HG03460 (cell line): ENCODE data around the gene SLC6A13.
"Not testable (repeated sequence)": the region's sequence is repeated elsewhere in the genome, so short reads cannot be mapped to it uniquely, and the experiment has no call there.

Source experiments
- ATAC-seq: cut with Tn5 transposase; IDR thresholded peaks from one replicate; pipeline ENCODE4 v1.9.1; 2021; ENCODE audit not compliant: unreplicated experiment

Gene SLC6A13

DNA sequence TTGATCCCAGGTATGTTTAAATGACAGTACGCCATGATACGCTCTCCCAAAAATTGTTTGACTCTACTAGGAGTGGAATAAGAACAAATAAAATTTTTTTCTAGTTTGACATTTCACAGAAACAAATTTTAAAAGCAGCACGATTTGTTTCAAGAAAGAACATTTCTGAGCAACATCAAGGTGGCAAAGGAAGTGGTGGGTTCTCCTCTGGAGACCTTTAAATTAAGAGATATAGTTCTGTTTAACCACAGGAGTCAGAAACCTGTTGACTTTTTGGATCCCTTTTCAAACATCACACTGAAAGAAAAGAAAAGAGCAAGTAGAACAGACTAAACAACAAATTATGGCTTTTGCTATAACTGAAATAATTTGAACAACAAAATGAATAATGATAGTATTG, 2.5 kb upstream of the SLC6A13 start:
- no peak for ATAC-seq

DNA sequence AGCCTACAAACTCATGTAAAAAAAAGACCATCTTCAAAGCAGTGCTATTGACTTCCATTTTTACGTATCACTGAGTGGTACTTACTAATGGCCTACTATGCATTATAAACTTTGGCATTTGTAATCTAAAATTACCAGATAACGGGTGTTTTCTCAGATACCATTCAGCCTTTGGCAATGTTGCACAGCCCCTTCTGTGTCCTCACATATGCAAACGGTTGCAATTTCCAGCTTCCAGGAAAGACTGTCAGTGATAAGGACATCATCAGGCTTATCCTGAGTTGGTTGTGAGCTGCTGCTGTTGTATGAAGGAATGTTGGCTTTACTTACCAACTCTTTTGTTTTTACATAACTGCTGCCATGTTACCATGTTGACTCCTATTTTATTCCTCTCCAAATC, 1.6 kb upstream of the SLC6A13 start:
- ATAC-seq, result no peak

DNA sequence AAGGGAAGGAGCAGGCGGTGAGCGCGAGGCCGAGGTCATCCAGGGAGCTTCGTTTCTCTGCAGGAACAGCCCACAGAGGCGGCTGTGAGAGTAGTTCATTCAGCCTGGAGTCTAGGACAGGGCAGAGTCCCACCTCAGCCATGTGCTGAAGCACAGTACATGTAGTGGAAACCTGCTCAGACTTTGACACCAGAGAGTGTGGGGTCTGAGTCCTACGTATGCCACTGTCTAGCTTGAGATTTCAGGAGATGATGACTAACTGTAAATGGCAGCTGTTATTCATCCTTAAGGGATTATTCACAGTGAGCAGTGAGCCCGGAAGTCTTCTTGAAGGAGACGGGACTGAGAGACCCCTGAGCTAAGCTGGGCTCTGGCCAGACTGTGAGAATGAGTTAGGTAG, 938 bp upstream of the SLC6A13 start:
- ATAC-seq, result no peak

DNA sequence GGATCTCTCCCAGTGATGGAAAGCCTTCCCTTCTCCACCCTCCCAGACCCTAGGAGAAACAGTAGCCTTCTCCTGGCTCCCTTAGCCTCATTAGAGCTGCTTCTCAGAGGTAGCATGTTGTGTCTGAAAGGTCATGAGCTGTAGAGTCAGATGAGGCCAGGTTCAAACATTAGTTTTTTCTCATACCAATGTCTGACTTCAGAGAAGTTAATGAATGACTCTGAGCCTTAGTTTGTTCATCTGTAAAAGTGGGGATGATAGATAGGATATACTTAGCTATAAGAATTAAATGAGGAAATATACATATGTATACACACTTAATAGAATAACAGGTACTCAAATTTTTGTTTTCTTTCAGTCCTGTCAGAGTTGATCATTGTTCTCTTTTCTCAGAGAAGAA, 523 bp downstream of the SLC6A13 start:
- no peak for ATAC-seq

DNA sequence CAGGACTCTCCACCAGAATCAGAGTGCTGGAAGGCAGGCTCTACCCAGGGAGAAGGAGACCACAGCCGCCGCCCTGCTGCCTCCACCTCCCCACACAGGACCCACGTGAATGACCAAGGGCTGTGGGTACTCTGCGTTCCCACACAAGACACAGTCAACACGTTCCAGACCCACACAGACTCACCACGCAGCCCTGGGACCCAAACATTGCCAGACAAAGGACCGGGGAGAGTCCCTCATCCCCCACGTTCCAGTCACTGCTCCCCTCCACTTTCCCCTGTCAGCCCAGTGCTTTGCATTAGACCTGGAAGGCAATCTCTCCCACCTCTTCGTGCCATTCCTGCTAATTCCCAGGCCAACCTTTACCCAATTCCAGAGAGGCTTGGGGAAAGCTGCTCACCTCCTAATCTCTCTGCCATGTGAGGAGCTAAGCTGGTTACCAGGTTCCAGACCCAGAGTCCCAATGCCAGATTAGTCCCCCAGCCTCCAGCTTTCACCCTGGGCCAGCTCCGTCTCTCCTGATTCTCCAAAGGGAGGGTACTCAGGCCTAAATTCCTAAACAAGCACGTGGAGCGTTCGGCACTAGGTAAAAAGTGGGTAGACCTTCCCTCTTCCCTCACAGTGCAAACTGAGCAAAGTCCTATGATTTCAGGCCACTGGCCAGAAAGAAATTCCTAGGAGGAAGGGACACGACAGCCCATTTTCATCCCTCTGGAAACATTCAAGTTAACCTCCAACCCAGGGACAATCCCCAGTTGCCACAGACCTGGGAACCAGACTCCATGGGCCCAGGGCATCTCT, 4.9 kb downstream of the SLC6A13 start:
- ATAC-seq, result no peak

DNA sequence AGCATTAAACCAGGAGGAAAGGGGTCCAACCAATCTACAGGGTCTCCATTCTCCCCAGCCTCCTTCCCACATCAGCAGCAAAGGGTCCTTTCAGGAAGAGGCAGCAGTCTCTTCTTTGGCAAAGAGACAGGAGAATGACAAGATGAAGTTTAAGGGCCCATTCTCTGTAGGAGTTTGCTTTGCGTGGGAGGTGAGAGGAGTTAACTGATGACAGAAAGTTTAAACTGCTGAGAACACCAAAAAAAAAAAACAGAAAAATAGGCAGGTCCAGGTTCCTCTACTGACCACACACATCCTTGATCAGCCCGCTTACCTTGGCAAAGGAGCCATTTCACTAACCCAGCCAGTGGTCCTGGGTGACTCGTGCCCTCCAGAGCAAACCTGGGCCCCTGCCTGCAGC, 5.7 kb downstream of the SLC6A13 start:
- no peak for ATAC-seq

DNA sequence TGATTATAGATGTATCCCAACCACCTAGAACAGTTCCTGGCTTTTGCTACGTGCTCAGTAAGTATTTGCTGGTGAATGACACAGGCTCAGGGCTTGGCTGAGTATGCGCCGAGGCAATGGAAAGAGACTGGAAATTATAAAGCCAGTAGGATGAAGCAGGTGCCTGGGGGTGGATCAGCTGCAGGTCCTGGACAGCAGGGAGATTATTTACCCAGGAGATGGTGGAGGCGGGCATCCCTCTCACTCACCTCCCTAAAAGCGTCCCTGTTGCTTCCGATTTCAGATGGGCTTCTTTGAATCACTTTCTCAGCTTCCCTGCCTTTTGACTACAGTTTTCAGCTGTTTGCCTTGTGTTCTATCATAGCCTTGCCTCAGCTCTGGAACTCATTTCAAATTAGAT, 6.4 kb downstream of the SLC6A13 start:
- ATAC-seq, result no peak

DNA sequence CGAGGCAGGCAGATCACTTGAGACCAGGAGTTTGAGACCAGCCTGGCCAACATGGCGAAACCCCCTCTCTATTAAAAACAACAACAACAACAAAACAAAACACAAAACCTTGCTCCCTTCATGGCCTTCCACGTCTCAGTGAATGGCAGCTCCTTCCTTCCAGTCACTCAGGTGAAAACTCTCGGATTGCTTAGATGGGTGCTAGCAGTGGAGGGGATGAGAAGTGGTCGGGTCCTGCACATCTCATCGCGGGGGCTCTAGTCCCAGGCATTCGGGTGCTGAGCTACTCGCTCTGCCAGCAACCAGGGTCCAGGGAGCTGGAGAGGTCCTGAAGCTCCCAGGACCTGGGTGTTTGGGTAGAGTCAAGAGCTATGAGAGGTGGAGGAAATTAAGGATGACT, 7.7 kb downstream of the SLC6A13 start:
- ATAC-seq, result no peak

DNA sequence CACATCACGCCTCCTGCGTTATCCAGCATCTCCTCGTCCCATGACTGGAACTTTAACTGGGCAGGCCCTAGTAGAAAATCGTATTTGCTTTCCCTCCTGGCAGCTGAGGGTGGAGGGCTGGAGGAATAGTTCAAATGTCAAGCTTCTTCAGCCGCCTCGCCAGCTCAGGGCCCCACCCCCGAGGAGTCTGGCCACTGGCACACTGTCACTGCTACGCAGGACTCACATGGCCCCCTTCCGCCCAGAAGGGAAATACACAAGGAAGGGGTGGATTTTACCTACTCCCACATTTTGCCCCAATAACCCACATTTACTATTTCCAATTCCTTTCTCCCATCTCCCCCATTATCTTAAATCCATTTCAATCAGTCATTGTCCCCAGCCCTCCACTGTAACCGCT, 8.6 kb downstream of the SLC6A13 start:
- ATAC-seq, result no peak

DNA sequence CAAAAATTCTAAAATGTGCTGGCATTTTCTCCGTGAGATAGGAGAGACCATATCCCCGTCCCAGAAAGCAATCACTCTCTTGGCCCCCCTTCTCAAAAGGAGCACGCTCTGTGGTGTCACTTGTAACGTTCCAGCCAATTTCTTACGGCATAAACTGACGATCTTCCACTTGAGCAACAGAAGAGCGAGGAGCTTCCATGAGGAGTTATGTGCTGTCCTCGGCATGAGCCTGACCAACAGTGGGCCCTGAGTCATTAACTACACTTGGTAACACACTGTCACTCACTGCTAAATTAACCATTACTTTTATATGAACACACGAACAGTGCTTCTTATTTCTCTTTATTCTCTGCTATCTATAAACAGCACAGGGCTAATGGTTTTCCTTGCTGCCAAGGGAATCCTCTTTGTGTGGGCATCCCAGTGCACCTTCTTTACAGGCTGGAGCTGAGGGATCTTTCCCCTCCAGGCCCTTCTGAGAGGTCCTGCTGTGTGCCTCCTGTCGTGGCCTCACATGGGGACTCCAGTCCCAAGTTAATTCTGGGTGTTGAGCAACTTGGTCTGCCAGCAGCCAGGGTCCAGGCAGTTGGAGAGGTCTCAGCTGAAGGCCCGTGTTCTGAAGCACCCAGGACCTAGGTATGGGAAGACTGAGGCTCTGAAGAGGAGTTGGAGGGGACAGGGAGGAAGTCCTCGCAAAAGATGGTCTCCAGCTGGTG, 9.4 kb downstream of the SLC6A13 start:
- ATAC-seq, result no peak

DNA sequence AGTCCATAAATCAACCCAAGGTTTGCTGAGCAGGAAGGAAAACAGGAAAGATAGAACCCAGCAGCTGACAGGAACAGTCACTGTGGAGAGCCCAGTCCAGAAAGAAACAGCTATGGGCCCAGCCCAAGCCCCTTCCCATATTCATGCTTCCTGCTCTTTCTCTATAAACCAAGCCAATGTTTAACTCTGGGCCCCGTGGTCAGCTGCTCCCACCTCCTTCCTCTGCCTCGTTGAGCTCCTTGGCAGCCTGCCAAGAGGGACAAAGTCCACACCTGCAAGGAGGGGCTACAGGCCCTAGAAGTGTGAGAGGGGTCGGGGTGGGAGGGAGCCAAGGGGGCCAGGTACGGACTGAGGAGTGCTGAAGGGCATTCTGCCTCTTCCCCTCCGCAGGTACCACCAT, 10.0 kb downstream of the SLC6A13 start:
- no peak for ATAC-seq

DNA sequence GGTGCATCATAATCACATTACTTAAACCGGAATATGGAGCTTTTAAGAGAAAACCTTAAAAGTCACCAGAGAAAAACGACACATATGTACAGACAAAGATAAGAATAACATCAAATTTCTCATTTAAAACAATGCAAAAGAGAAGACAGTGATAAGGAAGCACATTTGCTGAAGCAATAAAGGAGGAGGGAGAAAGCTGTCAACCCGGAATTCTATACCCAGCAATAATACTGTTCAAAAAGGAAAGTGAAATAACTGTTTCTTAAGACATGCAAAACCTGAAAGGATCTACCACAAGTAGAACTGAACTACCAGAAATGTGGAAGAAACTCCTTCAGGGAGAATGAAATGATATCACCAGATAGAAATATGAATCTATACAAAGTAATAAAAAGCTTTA, 15.4 kb downstream of the SLC6A13 start:
- no peak for ATAC-seq

DNA sequence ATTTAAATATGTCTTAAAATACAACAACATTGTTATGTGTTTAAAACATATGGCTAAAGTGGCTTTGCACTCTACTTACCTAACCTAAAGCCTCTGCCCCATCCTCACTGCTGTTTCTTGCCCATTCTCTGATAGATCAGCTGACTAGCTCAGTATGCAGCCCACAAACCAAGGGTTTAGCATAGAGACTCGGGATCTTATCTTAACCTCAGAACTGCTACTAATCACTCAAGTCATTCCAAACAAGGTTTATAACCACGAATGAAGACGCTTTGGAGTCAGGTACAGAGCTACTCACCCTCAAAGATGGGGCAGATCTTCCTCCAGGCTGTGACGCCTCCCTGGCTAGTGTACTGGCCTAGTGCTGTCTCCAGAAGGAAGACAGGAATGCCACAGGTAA, 19.3 kb downstream of the SLC6A13 start:
- ATAC-seq, result no peak

DNA sequence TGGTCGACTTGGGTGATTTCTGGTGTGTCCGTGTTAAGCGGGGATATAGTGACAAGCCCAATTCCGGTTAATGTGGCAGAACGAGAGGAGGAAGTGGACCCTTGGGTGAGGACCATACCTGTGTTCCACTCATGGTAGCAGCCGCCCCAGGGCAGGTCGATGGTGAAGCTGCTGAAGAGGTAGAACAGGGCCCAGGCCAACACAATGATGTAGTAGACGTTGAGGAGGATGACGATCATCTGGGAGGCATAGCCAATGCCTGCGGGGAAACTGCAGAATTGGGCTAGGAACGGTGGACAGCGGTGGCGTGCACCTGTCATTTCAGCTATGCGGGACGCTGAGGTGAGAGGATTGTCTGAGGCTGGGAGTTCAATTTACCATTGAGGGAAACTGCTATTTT, 20.1 kb downstream of the SLC6A13 start:
- no peak for ATAC-seq

DNA sequence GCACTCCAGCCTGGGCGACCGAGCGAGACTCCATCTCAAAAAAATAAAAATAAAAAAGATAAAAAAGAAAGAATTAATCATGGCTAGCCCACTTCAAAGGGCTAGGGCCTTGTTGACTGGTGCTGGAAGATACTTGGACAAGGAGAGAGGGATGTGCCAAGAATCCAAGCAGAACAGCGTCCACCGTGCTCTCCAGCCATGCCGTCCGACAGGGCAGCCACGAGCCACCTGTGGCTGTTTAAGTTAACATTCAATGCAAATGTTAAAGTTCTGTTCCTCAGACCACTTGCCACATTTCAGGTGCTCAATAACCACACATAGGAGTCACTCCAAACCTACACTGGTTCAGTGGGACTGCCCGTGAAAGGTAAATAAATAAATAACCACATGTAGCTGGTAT, 21.4 kb downstream of the SLC6A13 start:
- ATAC-seq, result no peak

DNA sequence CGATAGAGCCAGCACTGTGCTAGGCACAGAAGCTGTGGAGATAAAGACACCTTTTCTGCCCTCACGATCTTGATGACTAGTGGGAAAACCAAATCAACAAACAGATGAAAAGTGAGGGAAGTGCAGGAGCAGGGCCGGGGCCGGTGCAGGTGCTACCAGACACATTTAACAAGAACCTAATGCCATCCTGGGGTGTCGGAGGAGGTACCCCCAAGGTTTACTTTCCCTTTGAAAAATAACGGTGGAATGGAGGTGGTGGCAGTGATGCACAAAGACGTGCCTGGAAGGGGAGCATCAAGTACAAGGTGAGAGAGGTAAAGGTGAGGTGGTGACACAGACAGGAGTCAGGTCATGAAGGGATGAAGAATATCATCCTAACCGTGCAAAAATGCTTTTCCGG, 22.1 kb downstream of the SLC6A13 start:
- no peak for ATAC-seq

DNA sequence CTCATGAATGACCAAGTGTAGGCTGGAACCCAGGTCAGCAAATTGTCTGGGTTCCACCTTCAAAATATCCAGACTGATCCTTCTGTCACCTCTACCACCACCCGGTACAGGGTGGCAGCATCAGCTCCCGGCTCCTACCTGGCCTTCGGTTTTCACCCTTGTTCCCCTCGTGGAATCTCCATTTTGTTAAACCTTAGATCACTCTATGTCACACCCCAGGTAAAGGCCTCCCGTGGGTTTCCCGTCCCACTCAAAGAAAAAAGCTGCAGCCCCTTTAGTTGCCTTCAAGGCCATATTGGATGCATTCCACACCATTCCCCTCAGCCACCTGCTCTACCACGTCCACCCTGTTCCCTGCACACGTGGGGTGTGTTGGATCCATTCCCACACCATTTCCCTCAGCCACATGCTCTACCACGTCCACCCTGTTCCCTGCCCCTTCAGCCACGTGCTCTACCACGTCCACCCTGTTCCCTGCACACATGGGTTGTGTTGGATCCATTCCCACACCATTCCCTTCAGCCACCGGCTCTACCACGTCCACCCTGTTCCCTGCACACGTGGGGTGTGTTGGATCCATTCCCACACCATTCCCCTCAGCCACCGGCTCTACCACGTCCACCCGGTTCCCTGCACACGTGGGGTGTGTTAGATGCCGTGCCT, 23.8 kb downstream of the SLC6A13 start:
- no peak for ATAC-seq

DNA sequence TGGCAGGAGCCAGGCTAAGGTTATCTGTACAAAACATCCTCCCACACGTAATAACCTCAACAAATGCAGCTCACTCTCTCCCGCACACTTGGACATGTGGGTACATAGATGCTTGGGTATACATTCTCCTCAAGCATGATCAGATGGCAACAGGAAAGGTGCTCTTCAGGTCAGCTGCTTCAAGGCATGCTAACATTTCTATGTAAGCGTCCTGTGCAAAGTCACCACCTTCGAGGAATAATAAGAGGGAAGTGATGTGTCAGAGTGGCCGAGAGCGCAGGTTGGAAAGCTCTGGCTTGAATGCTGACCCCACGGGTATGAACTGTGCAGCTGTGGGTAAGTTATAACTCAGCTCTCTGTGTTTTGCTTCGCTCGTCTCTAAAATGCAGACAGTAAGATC, 24.5 kb downstream of the SLC6A13 start:
- no peak for ATAC-seq

DNA sequence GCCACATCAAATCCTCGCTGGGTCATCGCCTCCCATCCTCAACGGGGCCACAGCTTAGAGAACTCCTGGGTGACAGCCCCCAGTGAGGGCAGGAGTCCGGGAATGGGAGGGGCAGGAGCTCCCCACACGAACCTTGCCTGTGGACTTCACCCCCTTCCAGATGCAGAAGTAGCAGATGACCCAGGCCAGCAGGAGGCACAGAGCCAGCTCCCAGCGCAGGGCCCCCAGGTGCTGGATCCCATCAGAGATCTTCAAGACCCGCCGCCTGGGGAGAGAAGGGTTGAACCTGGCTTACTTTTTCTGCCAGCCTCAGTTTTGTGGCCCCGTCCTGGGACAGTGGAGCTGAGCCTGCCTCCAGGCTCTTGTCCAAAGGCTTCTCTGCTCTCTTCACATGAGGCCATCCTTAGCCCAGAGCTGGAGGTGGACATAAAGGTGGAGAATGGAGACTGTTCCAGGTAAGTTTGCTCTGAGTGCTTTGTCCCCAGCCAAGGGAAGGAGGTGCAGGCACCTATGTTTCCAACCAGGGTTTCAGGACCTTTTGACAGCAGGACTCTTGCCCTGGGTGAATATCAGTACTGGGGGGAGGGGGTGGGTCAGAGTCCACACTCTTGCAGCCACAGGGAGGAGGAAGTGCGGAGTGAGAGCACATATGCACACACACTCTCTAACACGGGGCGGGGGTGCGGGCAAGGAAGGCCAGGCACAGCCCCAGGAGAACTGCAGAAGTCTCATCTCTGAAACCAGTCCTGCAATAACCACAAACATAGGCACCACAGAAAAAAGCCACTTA, 25.4 kb downstream of the SLC6A13 start:
- no peak for ATAC-seq

DNA sequence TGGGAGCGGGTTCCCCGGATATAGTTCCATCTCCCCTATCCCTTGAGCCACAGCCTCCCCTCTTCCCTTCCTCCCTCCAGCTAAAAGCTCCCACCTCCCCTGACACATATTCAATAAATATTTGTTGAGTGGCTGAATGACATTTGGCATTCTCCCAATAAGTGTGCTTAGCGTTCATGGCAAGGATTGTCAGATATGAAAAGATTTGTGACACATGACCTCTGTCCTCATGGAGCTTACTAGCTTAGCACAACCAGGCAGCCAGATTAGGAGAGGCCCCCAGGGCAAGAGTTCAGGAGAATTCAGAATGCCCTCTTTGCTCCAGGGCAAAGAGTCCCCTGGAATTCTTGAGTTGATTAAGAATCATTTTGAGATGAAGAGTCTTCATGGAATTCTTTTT, 26.2 kb downstream of the SLC6A13 start:
- ATAC-seq, result no peak

DNA sequence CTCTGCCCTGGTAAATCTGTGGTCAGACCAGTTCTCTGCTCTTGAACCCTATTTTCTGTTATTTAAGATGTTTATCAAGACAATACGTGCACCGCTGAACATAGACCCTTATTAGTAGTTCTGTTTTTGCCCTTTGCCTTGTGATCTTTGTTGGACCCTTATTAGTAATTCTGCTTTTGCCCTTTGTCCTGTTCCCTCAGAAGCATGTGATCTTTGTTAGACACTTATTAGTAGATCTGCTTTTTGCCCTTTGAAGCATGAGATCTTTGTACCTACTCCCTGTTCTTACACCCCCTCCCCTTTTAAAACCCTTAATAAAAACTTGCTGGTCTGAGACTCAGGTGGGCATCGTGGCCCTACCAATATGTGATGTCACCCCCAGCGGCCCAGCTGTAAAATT, 26.7 kb downstream of the SLC6A13 start:
- ATAC-seq, result not testable (repeated sequence)
